Measurements from ENCODE around the gene OPA3. TPM values are rescaled to one million over a fixed set of nuclear protein-coding genes. Genes with fewer than 3 reads are reported as not detected.

Gene OPA3
- total RNA-seq, 4 donors from 2014 or later = 5.0 to 26.6 (median 13.6) TPM

- DNase-seq = peak; percentile 52 to 83 (median 77)
- Histone ChIP-seq H3K4me3 (peak overlapping the region in 3 of 4 donors; percentile 4 to 45 (median 36)), H3K36me3 (no peaks in the 10 kb centered on the region), H3K4me1 (peaks cover 0 to 37% (median 14%) of the 10 kb centered on the region in 4 donors), H3K27me3 (no peaks in the 10 kb centered on the region), H3K9me3 (peaks cover 0 to 3% (median 0%) of the 10 kb centered on the region in 4 donors), H3K27ac (peak overlapping the region in 1 of 4 donors; percentile 65)
- no peak for TF ChIP-seq POLR2A (IDR thresholded peaks at IDR 0.05)
- TF ChIP-seq, protein P1, sequence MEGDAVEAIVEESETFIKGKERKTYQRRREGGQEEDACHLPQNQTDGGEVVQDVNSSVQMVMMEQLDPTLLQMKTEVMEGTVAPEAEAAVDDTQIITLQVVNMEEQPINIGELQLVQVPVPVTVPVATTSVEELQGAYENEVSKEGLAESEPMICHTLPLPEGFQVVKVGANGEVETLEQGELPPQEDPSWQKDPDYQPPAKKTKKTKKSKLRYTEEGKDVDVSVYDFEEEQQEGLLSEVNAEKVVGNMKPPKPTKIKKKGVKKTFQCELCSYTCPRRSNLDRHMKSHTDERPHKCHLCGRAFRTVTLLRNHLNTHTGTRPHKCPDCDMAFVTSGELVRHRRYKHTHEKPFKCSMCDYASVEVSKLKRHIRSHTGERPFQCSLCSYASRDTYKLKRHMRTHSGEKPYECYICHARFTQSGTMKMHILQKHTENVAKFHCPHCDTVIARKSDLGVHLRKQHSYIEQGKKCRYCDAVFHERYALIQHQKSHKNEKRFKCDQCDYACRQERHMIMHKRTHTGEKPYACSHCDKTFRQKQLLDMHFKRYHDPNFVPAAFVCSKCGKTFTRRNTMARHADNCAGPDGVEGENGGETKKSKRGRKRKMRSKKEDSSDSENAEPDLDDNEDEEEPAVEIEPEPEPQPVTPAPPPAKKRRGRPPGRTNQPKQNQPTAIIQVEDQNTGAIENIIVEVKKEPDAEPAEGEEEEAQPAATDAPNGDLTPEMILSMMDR (IDR thresholded peaks at IDR 0.05) = no peak
Observed at GRCh38 chr19:45499196-45500180, 85.1 kb downstream of the OPA3 start.

DNA sequence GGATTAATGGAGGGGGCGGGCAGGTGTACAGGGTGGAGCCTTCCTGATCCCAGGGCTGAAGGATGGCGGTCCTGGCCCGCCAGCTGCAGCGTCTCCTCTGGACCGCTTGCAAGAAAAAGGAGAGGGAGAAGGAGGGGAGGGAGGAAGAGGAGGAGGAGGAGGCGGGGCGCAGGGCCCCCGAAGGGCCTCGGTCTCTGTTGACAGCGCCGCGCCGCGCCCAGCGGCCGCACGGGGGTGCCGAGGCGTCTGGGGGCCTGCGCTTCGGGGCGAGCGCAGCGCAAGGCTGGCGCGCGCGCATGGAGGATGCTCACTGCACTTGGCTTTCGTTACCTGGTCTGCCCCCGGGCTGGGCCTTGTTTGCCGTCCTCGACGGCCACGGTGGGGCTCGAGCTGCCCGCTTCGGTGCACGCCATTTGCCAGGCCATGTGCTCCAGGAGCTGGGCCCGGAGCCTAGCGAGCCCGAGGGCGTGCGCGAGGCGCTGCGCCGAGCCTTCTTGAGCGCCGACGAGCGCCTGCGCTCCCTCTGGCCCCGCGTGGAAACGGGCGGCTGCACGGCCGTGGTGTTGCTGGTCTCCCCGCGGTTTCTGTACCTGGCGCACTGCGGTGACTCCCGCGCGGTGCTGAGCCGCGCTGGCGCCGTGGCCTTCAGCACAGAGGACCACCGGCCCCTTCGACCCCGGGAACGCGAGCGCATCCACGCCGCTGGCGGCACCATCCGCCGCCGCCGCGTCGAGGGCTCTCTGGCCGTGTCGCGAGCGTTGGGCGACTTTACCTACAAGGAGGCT lies 86.0 kb downstream of the OPA3 start, which contains the start of gene PPM1N:
Gene PPM1N, plus strand, starts transcription at position 33 of the 785 bp plus-strand sequence. Its CDS starts 30 bp downstream, at position 63.
- Histone ChIP-seq H3K27ac (peak within 1 kb of the TSS in 2 of 4 donors; percentile 17 to 65), H3K4me3 (peak within 1 kb of the TSS; percentile 4 to 78 (median 76)), H3K9me3 (peaks cover 0 to 3% (median 0%) of the 10 kb centered on the region in 4 donors), H3K4me1 (peaks cover 0 to 41% (median 14%) of the 10 kb centered on the region in 4 donors), H3K36me3 (no peaks in the 10 kb centered on the region), H3K27me3 (no peaks in the 10 kb centered on the region)
- DNase-seq = peak; percentile 59 to 70 (median 63)
- TF ChIP-seq, protein P1 (IDR thresholded peaks at IDR 0.05) = peak in 4 of 6 experiments; percentile 12 to 22 (median 20)
- no peak for TF ChIP-seq POLR2A (IDR thresholded peaks at IDR 0.05)

- Histone ChIP-seq H3K9me3 (peaks cover 0 to 3% (median 0%) of the 10 kb centered on the region in 4 donors), H3K4me1 (peaks cover 3 to 49% (median 14%) of the 10 kb centered on the region in 4 donors), H3K27ac (no peak overlapping the region), H3K4me3 (no peak overlapping the region), H3K36me3 (no peaks in the 10 kb centered on the region), H3K27me3 (no peaks in the 10 kb centered on the region)
- TF ChIP-seq, protein P1 (IDR thresholded peaks at IDR 0.05) = no peak
- no peak for TF ChIP-seq POLR2A (IDR thresholded peaks at IDR 0.05)
- DNase-seq = no peak
Observed at GRCh38 chr19:45497791-45498190, 86.8 kb downstream of the OPA3 start.

- peak overlapping the region; percentile 42 to 78 (median 76) for H3K4me3 ChIP-seq
- TF ChIP-seq, protein P1 (IDR thresholded peaks at IDR 0.05) = no peak
- no peak for TF ChIP-seq POLR2A (IDR thresholded peaks at IDR 0.05)
- H3K36me3 ChIP-seq = no peaks in the 10 kb centered on the region
- no peaks in the 10 kb centered on the region for H3K27me3 ChIP-seq
- H3K9me3 ChIP-seq = peaks cover 0 to 3% (median 0%) of the 10 kb centered on the region in 4 donors
- peak overlapping the region in 3 of 4 donors; percentile 17 to 57 (median 35) for H3K27ac ChIP-seq
- peaks cover 5 to 57% (median 16%) of the 10 kb centered on the region in 4 donors for H3K4me1 ChIP-seq
- peak in 1 of 3 donors; percentile 61 for DNase-seq
Observed at GRCh38 chr19:45496349-45496953, 88.2 kb downstream of the OPA3 start.

- Histone ChIP-seq H3K27me3 (no peaks in the 10 kb centered on the region), H3K9me3 (peaks cover 0 to 3% (median 0%) of the 10 kb centered on the region in 4 donors), H3K4me1 (peaks cover 5 to 57% (median 16%) of the 10 kb centered on the region in 4 donors), H3K27ac (no peak overlapping the region), H3K4me3 (no peak overlapping the region), H3K36me3 (no peaks in the 10 kb centered on the region)
- TF ChIP-seq POLR2A (IDR thresholded peaks at IDR 0.05) = no peak
- TF ChIP-seq, protein P1 (IDR thresholded peaks at IDR 0.05) = no peak
- no peak for DNase-seq
Observed at GRCh38 chr19:45495178-45495577, 89.4 kb downstream of the OPA3 start.
